C4-2B (cell line): ENCODE results near the gene CD8A.

Source experiments
- H3K27ac ChIP-seq: fragments of 450-650 bp; 2 replicates; pipeline ENCODE4 v1.5.1; 2017
- CTCF ChIP-seq: fragments of 450-650 bp; conservative IDR thresholded peaks from 2 replicates; pipeline ENCODE4 v1.5.1; 2017; ENCODE audit warnings: mild to moderate bottlenecking
- ZFX ChIP-seq: fragments of 450-650 bp; IDR thresholded peaks from 2 replicates; pipeline ENCODE4 v1.6.1; 2017

The CD8A gene

DNA sequence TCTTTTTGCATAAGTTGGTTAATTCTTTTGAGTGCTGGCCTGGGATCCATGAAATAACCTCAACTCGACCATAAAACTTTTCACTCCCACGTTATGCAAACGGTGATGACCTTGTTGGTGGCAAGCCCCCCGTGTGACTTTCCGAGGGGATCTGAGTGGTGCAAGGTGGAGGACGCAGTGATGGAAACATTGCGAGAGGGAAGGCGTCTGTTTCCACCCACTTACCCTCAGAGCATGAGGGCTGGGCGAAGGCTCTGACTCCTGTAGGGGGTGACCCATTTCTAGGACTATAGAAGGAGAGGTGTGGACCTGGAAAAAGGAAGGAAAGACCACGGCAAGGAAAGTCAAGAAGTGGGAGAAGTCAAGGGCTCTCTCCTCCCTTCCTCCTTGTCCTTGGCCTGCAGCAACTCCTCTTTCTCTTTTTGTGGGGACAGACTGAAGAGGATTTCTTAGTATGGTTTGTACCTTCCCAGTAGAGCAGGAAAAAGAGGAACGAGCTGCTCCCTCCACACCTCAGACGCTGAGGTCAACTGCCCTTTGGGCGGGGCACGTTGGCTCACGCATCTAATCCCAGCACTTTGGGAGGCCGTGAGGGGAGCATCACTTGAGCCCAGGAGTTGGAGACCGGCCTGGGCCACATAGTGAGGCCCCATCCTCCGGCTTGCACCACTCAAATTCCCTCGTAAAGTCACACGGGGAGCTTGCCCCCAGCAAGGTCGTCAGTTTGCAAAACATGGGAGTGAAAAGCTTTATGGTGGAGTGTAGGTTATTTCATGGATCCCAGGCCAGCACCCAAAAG is 15.5 kb upstream of the CD8A start:
- TF ChIP-seq ZFX (no peak), CTCF (no peak)
- H3K27ac ChIP-seq = no peak overlapping the region; the same call in 1 of the 2 replicates

GRCh38 chr2:86800856-86801567 is 10.3 kb upstream of the CD8A start:
- TF ChIP-seq ZFX (no peak), CTCF (no peak)
- H3K27ac ChIP-seq = no peak overlapping the region

DNA sequence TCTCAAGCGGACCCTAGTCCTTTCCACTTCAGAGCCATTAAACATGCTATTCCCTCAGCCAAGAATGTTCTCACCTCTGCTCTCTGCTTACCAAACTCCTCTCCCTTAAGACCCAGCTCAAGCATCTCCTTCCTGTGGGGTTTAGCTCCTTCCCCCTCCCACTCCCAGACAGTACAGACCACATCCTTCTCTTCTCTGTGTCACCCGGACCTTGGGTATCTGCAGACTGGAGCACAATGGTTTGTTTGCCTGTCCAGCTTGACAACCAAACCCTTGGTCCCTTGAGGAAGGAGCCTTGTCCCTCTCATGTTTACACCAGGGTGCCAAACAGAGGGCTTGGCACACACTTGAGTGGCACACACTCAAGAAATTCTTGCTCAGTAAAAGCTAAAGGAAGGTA is 4.1 kb upstream of the CD8A start:
- no peak for TF ChIP-seq CTCF
- TF ChIP-seq ZFX = no peak
- H3K27ac ChIP-seq = no peak overlapping the region

GRCh38 chr2:86793752-86794151 is 3.0 kb upstream of the CD8A start:
- H3K27ac ChIP-seq = no peak overlapping the region
- TF ChIP-seq CTCF (no peak), ZFX (no peak)

DNA sequence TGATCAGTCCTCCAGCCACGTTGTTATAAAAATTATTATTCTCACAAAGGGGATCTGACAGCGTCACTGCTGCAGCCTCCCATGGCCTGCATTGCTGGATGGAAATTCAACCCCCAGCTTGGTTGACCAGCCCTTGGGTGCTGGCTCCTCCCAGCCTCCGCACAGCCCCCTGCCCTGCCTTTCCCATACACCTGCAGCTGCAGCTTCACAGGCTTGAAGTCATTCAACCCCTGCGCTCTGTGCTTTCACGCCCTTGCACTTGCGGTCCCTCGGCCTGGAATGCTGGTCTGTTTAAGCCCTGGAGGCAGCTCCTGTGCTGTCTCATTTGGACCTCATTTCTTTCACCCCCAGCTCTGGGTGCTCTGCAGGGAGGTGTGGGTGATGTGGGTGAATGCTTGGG is 860 bp upstream of the CD8A start:
- TF ChIP-seq ZFX = no peak
- no peak for TF ChIP-seq CTCF
- no peak overlapping the region for H3K27ac ChIP-seq

DNA sequence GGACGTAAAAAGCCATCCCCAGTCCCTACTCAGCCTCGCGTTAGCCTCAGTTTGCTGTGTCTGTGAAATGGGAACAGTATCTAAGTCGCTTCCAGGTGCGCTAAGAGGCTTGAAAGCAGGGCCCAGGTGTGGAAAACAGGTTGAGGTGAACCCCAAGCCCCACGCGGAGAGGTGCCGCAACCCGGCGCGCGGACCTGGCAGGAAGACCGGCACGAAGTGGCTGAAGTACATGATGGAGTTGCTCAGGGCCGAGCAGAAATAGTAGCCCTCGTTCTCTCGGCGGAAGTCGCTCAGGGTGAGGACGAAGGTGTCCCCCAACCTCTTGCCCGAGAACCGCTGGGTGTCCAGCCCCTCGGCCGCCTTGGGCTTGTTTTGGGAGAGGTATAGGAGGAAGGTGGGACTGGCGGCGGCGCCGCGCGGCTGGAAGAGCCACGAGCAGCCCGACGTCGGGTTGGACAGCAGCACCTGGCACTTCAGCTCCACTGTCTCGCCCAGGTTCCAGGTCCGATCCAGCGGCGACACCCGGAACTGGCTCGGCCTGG is 508 bp downstream of the CD8A start:
- H3K27ac ChIP-seq = no peak overlapping the region
- TF ChIP-seq CTCF = no peak
- no peak for TF ChIP-seq ZFX

DNA sequence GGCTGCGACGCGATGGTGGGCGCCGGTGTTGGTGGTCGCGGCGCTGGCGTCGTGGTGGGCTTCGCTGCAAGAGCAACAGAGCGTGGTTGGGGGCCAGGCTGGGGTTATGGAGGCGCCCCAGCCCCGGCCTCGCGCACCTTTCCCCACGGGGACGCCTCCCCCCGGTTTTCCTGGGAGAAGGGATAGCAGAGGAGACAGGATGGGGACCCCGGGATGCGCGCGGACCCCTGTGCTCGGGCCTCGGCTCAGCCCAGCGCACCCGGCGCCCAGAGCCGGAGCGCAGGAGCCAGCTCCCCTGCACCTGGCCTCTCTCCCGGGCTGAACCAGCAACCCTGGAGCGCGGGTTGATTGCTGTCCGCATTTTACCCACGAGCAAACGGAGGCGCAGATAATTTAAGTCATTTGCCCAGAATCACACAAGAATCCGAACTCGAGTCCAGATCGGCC is 1.0 kb downstream of the CD8A start:
- no peak overlapping the region for H3K27ac ChIP-seq
- TF ChIP-seq CTCF (no peak), ZFX (no peak)
